H1 (cell line): ENCODE data around the gene MED29. TPM values are rescaled to one million over a fixed set of nuclear protein-coding genes. Genes with fewer than 3 reads are reported as not detected.
A peak's percentile ranks its signal among the peaks of the same experiment; 100 is the strongest.

Source experiments
- CTCF ChIA-PET: fragments of 300-600 bp; sonication (Branson Sonifier 250); formaldehyde crosslinking; loops from one replicate; lab custom pipeline; 2021; ENCODE audit not compliant: partially characterized antibody; lab: Charles Lee
- POLR2A ChIA-PET: fragments of 300-600 bp; sonication (Branson Sonifier 250); formaldehyde crosslinking; loops from one replicate; lab custom pipeline; 2021; ENCODE audit warnings: inconsistent platforms; ENCODE audit not compliant: partially characterized antibody; lab: Charles Lee
- DNase-seq, 2 experiments: peaks; one replicate each; pipeline versions ENCODE4 v3.0.0 to v3.0.0-alpha.2; 2010 to 2022; ENCODE audit warnings: low spot score in 2 of 2, low read depth in 1 of 2, mixed read lengths in 1 of 2
- FAIRE-seq: peaks from 2 replicates; lab custom pipeline; 2011; peaks lifted over from hg19 to GRCh38; lab: Jason Lieb, UNC
- H2AFZ ChIP-seq: 2 replicates; pipeline ENCODE4 v1.8.1; 2012; ENCODE audit warnings: low read length, inconsistent platforms
- H2AK5ac ChIP-seq: 2 replicates; pipeline ENCODE4 v1.6.1; 2013; ENCODE audit warnings: low read depth, low read length
- H2BK120ac ChIP-seq: replicated peaks from 2 replicates; pipeline ENCODE3; 2013; ENCODE audit warnings: low read depth, low read length, inconsistent platforms
- H2BK12ac ChIP-seq: 2 replicates; pipeline ENCODE4 v1.6.1; 2013; ENCODE audit warnings: low read depth, low read length
- H2BK15ac ChIP-seq: 2 replicates; pipeline ENCODE4 v1.6.1; 2013; ENCODE audit warnings: low read length
- H2BK20ac ChIP-seq: 2 replicates; pipeline ENCODE4 v1.6.1; 2013; ENCODE audit warnings: low read length
- H2BK5ac ChIP-seq: 2 replicates; pipeline ENCODE4 v1.6.1; 2013; ENCODE audit warnings: low read depth, low read length
- H3K14ac ChIP-seq: 2 replicates; pipeline ENCODE4 v1.6.1; 2013; ENCODE audit warnings: inconsistent platforms; ENCODE audit not compliant: insufficient read length
- H3K18ac ChIP-seq: 2 replicates; pipeline ENCODE4 v1.6.1; 2013; ENCODE audit warnings: low read length; ENCODE audit errors: extremely low read depth
- H3K23ac ChIP-seq: 2 replicates; pipeline ENCODE4 v1.6.1; 2013; ENCODE audit warnings: inconsistent platforms; ENCODE audit not compliant: insufficient read length
- H3K23me2 ChIP-seq: 2 replicates; pipeline ENCODE4 v1.6.1; 2013; ENCODE audit warnings: low read depth, low read length
- H3K27ac ChIP-seq: 2 replicates; pipeline ENCODE4 v1.6.1; 2011; ENCODE audit warnings: low read depth, low read length, inconsistent platforms
- H3K27me3 ChIP-seq, 4 experiments: replicated peaks in 1 of 4; 1 replicate in 1 of 4; 2 replicates in 3 of 4; pipeline versions ENCODE4 v1.6.1 to v1.8.1; 2011 to 2013; ENCODE audit warnings: low read length in 3 of 4, mild to moderate bottlenecking in 3 of 4, inconsistent platforms in 2 of 4, mixed read lengths in 2 of 4, moderate library complexity in 1 of 4; ENCODE audit not compliant: control insufficient read depth in 3 of 4, insufficient read depth in 3 of 4; ENCODE audit errors: extremely low read depth in 1 of 4
- H3K36me3 ChIP-seq, 4 experiments: 2 replicates each; pipeline versions ENCODE4 v1.6.1 to v1.8.1; 2011 to 2013; ENCODE audit warnings: mild to moderate bottlenecking in 4 of 4, low read length in 3 of 4, moderate library complexity in 2 of 4, control low read depth in 1 of 4, inconsistent platforms in 1 of 4; ENCODE audit not compliant: insufficient read depth in 4 of 4, control insufficient read depth in 2 of 4
- H3K4ac ChIP-seq: replicated peaks from 2 replicates; pipeline ENCODE3; 2013; ENCODE audit warnings: low read length, low read depth, mixed read lengths, inconsistent platforms; ENCODE audit not compliant: insufficient read length
- H3K4me1 ChIP-seq, 4 experiments: replicated peaks in 1 of 4; 1 replicate in 1 of 4; 2 replicates in 3 of 4; pipeline versions ENCODE4 v1.6.1 to v1.8.1; 2011 to 2013; ENCODE audit warnings: low read length in 3 of 4, inconsistent platforms in 2 of 4, mixed read lengths in 1 of 4; ENCODE audit not compliant: insufficient read depth in 4 of 4, control insufficient read depth in 3 of 4
- H3K4me2 ChIP-seq, 2 experiments: 2 replicates each; pipeline versions ENCODE4 v1.6.1 to v1.8.1; 2011 to 2013; ENCODE audit warnings: low read depth in 2 of 2, low read length in 2 of 2, control low read depth in 1 of 2, inconsistent platforms in 1 of 2, mild to moderate bottlenecking in 1 of 2; ENCODE audit not compliant: insufficient read depth in 1 of 2
- H3K4me3 ChIP-seq, 4 experiments: fragments of 200-600, 300-600 bp in 1 of 4; sonication (generic), shearing (Covaris generic), sonication (Bioruptor Twin) in 1 of 4; 2 replicates each; pipeline versions ENCODE4 v1.5.1 to v1.8.1; 2011 to 2016; ENCODE audit warnings: low read length in 4 of 4, low read depth in 3 of 4, control low read depth in 2 of 4, inconsistent platforms in 2 of 4, mild to moderate bottlenecking in 2 of 4, mixed read lengths in 1 of 4, moderate library complexity in 1 of 4; ENCODE audit not compliant: insufficient read depth in 2 of 4; ENCODE audit errors: extremely low read depth in 1 of 4
- H3K56ac ChIP-seq: replicated peaks from 2 replicates; pipeline ENCODE3; 2013; ENCODE audit warnings: low read depth, mild to moderate bottlenecking, mixed read lengths, low read length, inconsistent platforms; ENCODE audit not compliant: insufficient read length
- H3K79me1 ChIP-seq: 2 replicates; pipeline ENCODE4 v1.6.1; 2013; ENCODE audit warnings: low read depth, low read length, control low read depth
- H3K79me2 ChIP-seq, 2 experiments: 2 replicates each; pipeline versions ENCODE4 v1.6.1 to v1.8.1; 2012 to 2013; ENCODE audit warnings: low read length in 2 of 2, mild to moderate bottlenecking in 2 of 2, inconsistent platforms in 1 of 2; ENCODE audit not compliant: insufficient read depth in 2 of 2, control insufficient read depth in 1 of 2
- H3K9ac ChIP-seq, 4 experiments: replicated peaks in 1 of 4; 1 replicate in 1 of 4; 2 replicates in 3 of 4; pipeline versions ENCODE4 v1.6.1 to v1.8.1; 2011 to 2013; ENCODE audit warnings: low read depth in 3 of 4, low read length in 3 of 4, control low read depth in 2 of 4, mild to moderate bottlenecking in 2 of 4, moderate library complexity in 2 of 4, inconsistent platforms in 1 of 4; ENCODE audit errors: extremely low read depth in 1 of 4
- H3K9me3 ChIP-seq, 2 experiments: 2 replicates each; pipeline versions ENCODE4 v1.6.1 to v1.8.1; 2012 to 2013; ENCODE audit warnings: mild to moderate bottlenecking in 2 of 2, moderate library complexity in 2 of 2, control low read depth in 1 of 2, inconsistent platforms in 1 of 2, low read depth in 1 of 2, low read length in 1 of 2, mixed read lengths in 1 of 2; ENCODE audit not compliant: insufficient read depth in 2 of 2
- H4K20me1 ChIP-seq, 2 experiments: replicated peaks in 1 of 2; 2 replicates each; pipeline versions ENCODE3 to v1.8.1; 2011 to 2013; ENCODE audit warnings: inconsistent platforms in 2 of 2, low read length in 2 of 2, mild to moderate bottlenecking in 1 of 2; ENCODE audit not compliant: insufficient read depth in 2 of 2, control insufficient read depth in 1 of 2
- H4K5ac ChIP-seq: 2 replicates; pipeline ENCODE4 v1.6.1; 2013; ENCODE audit warnings: low read length, low read depth, mixed read lengths, inconsistent platforms; ENCODE audit not compliant: insufficient read length
- H4K8ac ChIP-seq: 2 replicates; pipeline ENCODE4 v1.8.0; 2013; ENCODE audit warnings: mild to moderate bottlenecking, moderate library complexity, low read length, inconsistent platforms; ENCODE audit not compliant: insufficient read depth; ENCODE audit errors: extremely low read depth
- H4K91ac ChIP-seq: replicated peaks from 2 replicates; pipeline ENCODE3; 2013; ENCODE audit warnings: low read length, mixed read lengths, inconsistent platforms; ENCODE audit not compliant: insufficient read length
- CEBPB ChIP-seq: IDR thresholded peaks from 2 replicates; pipeline ENCODE4 v1.6.1; 2012; ENCODE audit warnings: low read depth, low read length
- POLR2A ChIP-seq, 2 experiments: IDR thresholded peaks; 1 replicate in 1 of 2; 2 replicates in 1 of 2; pipeline ENCODE4 v1.6.1; 2011; ENCODE audit warnings: low read depth in 2 of 2, low read length in 2 of 2, mild to moderate bottlenecking in 2 of 2; ENCODE audit errors: control extremely low read depth in 1 of 2
- POLR2AphosphoS5 ChIP-seq: IDR thresholded peaks from 2 replicates; pipeline ENCODE4 v1.6.1; 2011; ENCODE audit warnings: low read depth, low read length
- TAF7 ChIP-seq: optimal IDR thresholded peaks from 2 replicates; pipeline ENCODE3; 2011; ENCODE audit warnings: low read depth, mild to moderate bottlenecking, inconsistent platforms, low read length, moderate library complexity, borderline replicate concordance
- TCF12 ChIP-seq: IDR thresholded peaks from 2 replicates; pipeline ENCODE4 v1.6.1; 2011; ENCODE audit warnings: low read depth, mild to moderate bottlenecking, low read length
- USF2 ChIP-seq: IDR thresholded peaks from 2 replicates; pipeline ENCODE4 v1.6.1; 2011; ENCODE audit warnings: low read length, improper control_type of control experiment
- YY1 ChIP-seq: IDR thresholded peaks from 2 replicates; pipeline ENCODE4 v1.6.1; 2011; ENCODE audit warnings: low read depth, mild to moderate bottlenecking, low read length
- WGBS, 2 experiments: shearing (Covaris generic) in 1 of 2; methylation state at CpG; one replicate each; pipeline versions ENCODE4 v1.1.6 to v1.1.7; 2013 to 2015; ENCODE audit warnings: low lambda C conversion rate in 2 of 2, mixed read lengths in 2 of 2, inconsistent platforms in 1 of 2, low coverage in 1 of 2, missing lambda C conversion rate in 1 of 2; ENCODE audit not compliant: insufficient replicate concordance in 2 of 2, insufficient coverage in 1 of 2, insufficient read length in 1 of 2; ENCODE audit errors: extremely low coverage in 1 of 2, missing lambda C conversion rate in 1 of 2; 5-methylcytosine and 5-hydroxymethylcytosine counted together
- polyA plus RNA-seq, 7 experiments: library from polyadenylated mRNA; depleted of rRNA in 3 of 7; stranded (reverse) in 5 of 7; unstranded in 2 of 7; fragments of >200 nt in 5 of 7; fragments of 200-250 nt in 2 of 7; gene quantifications; 1 replicate in 5 of 7; 2 replicates in 1 of 7; 4 replicates in 1 of 7; pipeline versions ENCODE4 v1.2.1 to v1.2.3, GENCODE V29; 2011 to 2013; ENCODE audit warnings: missing spikeins in 2 of 7, mixed read lengths in 2 of 7
- total RNA-seq: library from RNA; stranded (reverse); fragmentation: NEBNext Ultra II Directional; extraction: Animal tissue kit (Norgen Biotek cat#: 25700); gene quantifications from 2 replicates; pipeline ENCODE4 v1.2.1, GENCODE V29; 2021
- TF ChIP-seq, protein P1 (sequence below): IDR thresholded peaks from 2 replicates; pipeline ENCODE4 v1.6.1; 2012; ENCODE audit warnings: inconsistent platforms
- TF ChIP-seq, protein P2 (sequence below): IDR thresholded peaks from 2 replicates; pipeline ENCODE4 v1.6.1; 2012; ENCODE audit warnings: inconsistent platforms

The MED29 gene
- total and polyA plus RNA-seq, 2 of the 8 experiments (the other 6 are each of a cell fraction or from before 2014, with no cell fraction given): 31.1 to 52.5 TPM

GRCh38 chr19:39430675-39431593 lies 39.8 kb downstream of the MED29 start:
- H3K79me1 ChIP-seq: peaks cover 8% of the 10 kb centered on the region
- H2BK20ac ChIP-seq: peak overlapping the region; percentile 82; the same call in 1 of the 2 replicates
- H3K4ac ChIP-seq: no peak overlapping the region
- H2BK12ac ChIP-seq: peak overlapping the region; percentile 1
- H3K27me3 ChIP-seq: no peaks in the 10 kb centered on the region; a peak in 1 of 7 replicates
- no peak overlapping the region for H3K4me3 ChIP-seq
- H4K91ac ChIP-seq: peak overlapping the region; percentile 35
- H3K56ac ChIP-seq: no peak overlapping the region
- H2AK5ac ChIP-seq: peak overlapping the region; percentile 2; the same call in 1 of the 2 replicates
- H3K23ac ChIP-seq: no peak overlapping the region
- no peak for FAIRE-seq
- H3K4me1 ChIP-seq: peaks cover 5 to 23% (median 13%) of the 10 kb centered on the region in 4 experiments
- H4K20me1 ChIP-seq: peaks cover 2 to 18% of the 10 kb centered on the region in 2 experiments
- H2BK15ac ChIP-seq: 0 out of 2 replicates have a peak overlapping the region, but pooled peaks have one; percentile 55
- POLR2A ChIA-PET: interaction anchor here (0.6 to 47.8 kb wide), 6 partner anchors 7 to 132 kb away, joined by 3 to 1154 read pairs (median 92); partner anchors contain the start of genes PLEKHG2, RPS16, SUPT5H and ZFP36
- peak overlapping the region; percentile 50 for H3K27ac ChIP-seq
- peaks cover 7 to 20% of the 10 kb centered on the region in 2 experiments; a peak in 3 of 4 replicates for H3K79me2 ChIP-seq
- CTCF ChIA-PET: interaction anchor here (0.6 kb wide), 2 partner anchors 26 to 588 kb away, joined by 3 to 4 read pairs; no protein-coding TSS in a partner anchor
- H4K8ac ChIP-seq: peak overlapping the region; percentile 87
- H2AFZ ChIP-seq: no peak overlapping the region
- H3K14ac ChIP-seq: no peak overlapping the region
- TF ChIP-seq, protein P1, sequence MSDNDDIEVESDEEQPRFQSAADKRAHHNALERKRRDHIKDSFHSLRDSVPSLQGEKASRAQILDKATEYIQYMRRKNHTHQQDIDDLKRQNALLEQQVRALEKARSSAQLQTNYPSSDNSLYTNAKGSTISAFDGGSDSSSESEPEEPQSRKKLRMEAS: peak; percentile 80
- TF ChIP-seq TAF7 (peak; percentile 37), USF2 (peak; percentile 27; the same call in 1 of the 2 replicates), POLR2AphosphoS5 (peak; percentile 71; the same call in 1 of the 2 replicates), TCF12 (no peak), YY1 (no peak), POLR2A (IDR thresholded peaks at IDR 0.05; ENCODE audit: control extremely low read depth in 1 of 2, low read depth in 2 of 2, low read length in 2 of 2) (peak; percentile 39 to 77), CEBPB (peak; percentile 25; the same call in 1 of the 2 replicates)
- TF ChIP-seq, protein P2, sequence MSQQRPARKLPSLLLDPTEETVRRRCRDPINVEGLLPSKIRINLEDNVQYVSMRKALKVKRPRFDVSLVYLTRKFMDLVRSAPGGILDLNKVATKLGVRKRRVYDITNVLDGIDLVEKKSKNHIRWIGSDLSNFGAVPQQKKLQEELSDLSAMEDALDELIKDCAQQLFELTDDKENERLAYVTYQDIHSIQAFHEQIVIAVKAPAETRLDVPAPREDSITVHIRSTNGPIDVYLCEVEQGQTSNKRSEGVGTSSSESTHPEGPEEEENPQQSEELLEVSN: peak; percentile 72
- TF ChIP-seq, all 59 proteins: peak for 7
- peaks cover 2% of the 10 kb centered on the region for H3K23me2 ChIP-seq
- DNase-seq: peak in 1 of 2 experiments; percentile 60
- peak overlapping the region; percentile 19; the same call in 1 of the 2 replicates for H3K18ac ChIP-seq
- H2BK120ac ChIP-seq: no peak overlapping the region
- peaks cover 21 to 30% (median 25%) of the 10 kb centered on the region in 4 experiments for H3K36me3 ChIP-seq
- H3K4me2 ChIP-seq: no peak overlapping the region
- WGBS, 2 experiments: 88% methylated on average over 25 of the region's 25 CpGs; no CpG with 5 or more reads in 1 of the 2 experiments
- H3K9me3 ChIP-seq: no peaks in the 10 kb centered on the region
- H4K5ac ChIP-seq: no peak overlapping the region
- no peak overlapping the region; a peak in 1 of 7 replicates for H3K9ac ChIP-seq
- peak overlapping the region; percentile 86 for H2BK5ac ChIP-seq
